NCI-H2196 (cell line): Measurements from ENCODE around the gene SNX22.
"Not testable (repeated sequence)": the region's sequence is repeated elsewhere in the genome, so short reads cannot be mapped to it uniquely, and the experiment has no call there.

Experiments
- DNase-seq: peaks from one replicate; lab custom pipeline; 2025; ENCODE audit not compliant: unreplicated experiment; lab: John Stamatoyannopoulos, UW

Gene SNX22

DNA sequence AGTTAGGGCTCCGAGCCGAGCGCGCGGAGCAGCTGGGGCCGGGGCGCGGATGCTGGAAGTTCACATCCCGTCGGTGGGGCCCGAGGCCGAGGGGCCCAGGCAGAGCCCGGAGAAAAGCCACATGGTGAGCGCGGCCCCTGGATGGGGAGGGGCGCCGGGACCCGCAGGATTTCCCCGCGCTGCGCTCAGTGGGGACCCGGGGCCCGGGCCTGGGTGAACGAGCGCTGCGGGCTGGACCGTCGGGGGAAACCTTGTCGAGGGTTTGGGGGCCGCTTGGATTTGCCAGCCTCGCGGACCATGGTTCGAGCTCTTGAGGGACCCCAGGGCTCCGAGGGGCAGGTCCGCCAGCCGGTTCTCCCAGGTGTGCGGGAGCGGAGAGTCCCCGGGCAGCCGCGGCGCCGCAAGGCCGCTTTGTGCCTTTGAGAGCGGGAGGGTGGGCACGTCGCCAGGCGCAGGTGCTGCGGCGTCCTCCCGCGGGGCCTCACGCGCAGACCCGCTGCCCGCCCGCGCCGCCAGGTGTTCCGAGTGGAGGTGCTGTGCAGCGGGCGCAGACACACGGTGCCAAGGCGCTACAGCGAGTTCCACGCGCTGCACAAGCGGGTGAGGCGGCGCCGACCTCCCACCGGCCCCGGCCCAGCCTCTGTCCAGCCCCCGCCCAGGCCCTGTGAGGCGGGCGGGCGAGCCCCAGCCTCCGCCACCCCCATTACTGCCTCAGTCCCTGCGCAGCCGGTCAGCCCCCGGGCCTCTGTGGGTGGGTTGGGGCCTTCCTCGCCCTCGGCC lies at the start of gene SNX22:
TSS of gene SNX22 (plus strand) at position 5 of the 780 bp plus-strand sequence. CDS start at position 50, 45 bp downstream.
- no peak for DNase-seq

GRCh38 chr15:64102497-64102896 lies 49.0 kb upstream of the SNX22 start:
- no peak for DNase-seq

DNA sequence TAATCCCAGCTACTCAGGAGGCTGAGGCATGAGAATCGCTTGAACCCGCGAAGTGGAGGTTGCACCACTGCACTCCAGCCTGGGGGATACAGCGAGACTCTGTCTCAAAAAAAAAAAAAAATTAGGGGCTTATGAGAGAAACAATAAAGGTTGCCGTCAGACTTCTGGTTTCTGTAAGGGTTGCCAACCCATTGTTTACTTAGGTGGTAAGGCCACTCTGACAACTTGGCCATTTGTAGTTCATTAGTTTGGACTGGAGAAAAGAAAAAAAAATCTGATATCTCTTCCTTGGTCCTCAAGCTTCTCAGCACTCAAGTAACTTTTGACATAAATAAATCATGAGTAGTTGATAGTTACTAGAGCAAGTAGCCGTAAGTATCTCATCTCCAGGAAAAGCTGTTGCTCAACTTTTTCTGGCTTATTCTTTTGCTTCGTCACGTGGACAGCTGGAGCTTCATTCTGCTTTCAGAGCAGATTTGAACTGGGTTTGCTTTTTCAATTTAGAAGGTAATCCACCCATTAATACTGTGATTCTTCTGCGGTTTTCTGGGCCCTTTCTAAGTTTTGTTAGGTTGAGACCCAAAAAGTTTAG lies 46.3 kb upstream of the SNX22 start:
- DNase-seq, result no peak

- DNase-seq, result no peak
Measured at GRCh38 chr15:64107337-64107736, 44.2 kb upstream of the SNX22 start.

DNA sequence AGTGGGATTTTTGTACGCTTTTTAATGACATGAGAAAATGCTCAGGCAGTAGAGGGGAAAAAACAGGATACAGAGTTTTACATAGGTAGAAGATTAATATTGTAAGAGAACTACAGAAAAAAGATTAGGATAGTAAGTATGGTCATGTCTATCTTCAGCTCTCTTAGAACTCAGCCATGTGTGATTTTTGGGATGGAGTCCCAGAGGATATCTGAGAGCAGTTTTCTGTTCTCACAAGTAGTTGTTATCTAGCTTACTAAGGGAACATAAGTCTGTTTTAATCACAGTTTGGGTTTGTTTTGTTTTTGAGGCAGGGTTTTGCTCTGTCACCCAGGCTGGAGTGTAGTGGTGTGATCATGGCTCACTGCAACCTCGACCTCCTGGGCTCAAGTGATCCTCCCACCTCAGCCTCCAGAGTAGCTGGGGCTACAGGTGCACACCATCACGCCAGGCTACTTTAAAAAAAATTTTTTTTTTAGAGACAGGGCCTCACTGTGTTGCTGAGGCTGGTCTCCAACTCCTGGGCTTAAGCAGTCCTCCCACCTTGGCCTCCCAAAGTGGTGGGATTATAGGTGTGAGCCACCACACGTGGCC lies 41.3 kb upstream of the SNX22 start:
- not testable (repeated sequence) for DNase-seq

DNA sequence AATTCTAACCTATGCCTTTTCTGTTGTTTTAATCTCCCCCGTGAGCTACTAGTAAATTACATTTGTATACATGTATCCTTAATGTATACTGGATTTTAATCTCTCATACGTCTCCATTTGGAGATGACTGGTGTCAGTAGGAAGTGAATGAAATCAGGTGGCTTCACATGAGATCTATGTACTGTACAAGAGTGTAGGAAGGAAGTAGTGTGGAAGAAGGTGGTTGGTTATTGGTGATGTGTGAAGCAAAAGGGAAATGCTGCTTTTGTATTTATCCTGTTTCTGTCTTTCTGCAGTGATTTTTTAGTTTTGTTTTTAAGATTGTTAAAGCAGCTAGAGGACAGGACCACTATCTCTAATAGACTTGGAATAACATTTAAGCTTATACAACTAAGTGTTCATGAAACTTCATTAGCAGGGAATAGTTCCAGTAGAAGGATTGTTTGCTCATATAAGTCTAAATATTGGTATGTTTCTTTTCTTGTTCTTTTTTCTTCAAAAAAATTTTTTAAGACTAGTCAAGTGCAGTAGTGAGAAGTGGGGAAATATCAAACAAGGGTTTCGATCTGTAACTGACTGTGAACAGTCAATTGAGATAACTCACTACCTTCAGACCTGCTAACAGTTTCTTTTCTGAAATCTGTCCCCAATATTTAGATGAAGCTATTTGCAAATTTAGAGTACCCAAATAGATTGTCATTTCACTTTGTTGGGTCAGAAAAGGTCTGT lies 40.4 kb upstream of the SNX22 start:
- no peak for DNase-seq

DNA sequence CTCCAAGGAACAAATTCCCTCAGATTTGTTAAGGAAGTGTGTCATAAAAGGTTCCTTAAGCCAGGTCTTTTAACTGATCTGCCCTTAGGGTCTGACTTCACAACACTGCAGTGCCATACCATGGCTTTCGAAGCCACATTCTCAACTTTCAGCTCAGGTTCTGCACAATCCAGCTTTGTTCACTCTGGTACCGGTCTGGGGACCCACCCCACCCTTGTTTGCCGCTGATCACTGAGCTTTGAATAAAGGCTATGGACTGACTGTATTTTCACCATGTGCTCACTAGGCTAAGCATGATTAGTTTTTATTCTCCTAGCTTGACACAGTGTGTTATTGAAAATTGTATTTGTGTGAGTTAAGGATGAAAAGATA lies 39.9 kb upstream of the SNX22 start:
- DNase-seq, result no peak

- no peak for DNase-seq
Measured at GRCh38 chr15:64112073-64112772, 39.3 kb upstream of the SNX22 start.

GRCh38 chr15:64112904-64113303 lies 38.6 kb upstream of the SNX22 start:
- no peak for DNase-seq

DNA sequence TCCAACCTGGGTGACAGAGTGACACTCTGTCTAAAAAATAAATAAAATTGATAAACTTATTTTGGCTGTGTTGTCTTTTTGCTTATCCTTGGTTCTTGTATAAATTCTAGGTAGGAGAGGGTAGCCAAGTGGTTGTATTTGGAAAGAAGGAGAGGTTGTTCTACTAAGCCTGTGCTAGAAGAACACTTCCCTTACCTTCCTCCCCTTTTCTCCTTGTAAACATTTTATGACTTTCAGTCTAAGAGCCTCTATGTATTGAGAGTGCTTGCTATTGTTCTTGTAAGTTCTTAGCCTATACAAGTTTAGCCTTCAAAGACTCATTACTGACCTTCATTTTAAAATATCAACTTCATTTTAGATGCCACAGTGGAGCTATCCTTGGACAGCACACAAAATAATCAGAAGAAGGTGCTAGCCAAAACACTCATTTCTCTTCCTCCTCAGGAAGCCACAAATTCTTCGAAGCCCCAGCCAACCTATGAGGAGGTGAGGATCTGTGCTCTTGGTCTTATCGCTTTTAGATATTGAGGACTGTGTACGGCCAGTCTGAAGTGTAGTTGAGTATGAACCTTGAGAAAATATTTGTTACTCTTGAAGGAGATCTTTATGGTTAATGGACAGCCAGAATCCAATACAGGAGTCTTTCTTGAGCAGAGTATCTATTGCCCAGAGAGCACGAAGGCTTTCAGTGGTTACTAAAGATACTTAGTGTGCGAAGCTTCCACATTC lies 33.6 kb upstream of the SNX22 start:
- DNase-seq, result no peak

GRCh38 chr15:64120322-64120721 lies 31.2 kb upstream of the SNX22 start:
- DNase-seq, result not testable (repeated sequence)

DNA sequence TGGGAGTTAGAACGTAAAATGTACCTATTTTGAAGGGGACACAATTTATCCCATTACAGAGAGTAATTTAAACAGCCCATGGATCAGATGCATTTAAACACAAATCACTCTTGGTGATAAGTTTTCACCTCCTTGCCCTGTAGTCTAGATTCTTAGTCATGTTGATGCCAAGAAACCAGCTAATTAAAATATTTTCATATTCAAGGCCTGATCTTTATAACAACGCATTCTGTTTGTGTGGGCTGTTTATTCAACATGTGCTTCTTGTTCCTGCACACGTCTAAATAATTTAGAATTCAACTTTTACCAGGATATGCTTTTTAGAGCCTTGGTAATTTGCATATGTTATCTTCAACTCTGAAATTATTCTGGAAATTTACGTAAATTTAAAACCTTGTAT lies 29.9 kb upstream of the SNX22 start:
- no peak for DNase-seq

DNA sequence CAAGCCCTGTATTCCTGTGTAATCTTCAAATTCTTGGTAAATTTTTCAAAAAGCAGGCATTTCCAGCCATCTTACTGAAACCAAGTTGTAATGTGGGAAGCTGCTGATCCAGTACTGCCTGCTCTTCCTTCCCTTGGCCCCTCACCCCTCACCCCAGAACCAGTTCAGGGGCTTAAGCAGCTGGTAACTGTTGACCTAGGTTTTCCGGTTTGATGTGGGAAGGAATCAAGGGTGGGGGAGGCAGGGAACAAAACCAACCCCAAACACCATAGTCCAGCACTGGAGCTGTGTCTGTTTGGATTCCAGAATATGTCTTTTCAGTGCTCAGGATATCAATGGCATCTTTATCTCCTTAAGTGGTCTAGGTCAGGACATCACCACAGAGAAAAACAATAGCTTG lies 29.1 kb upstream of the SNX22 start:
- no peak for DNase-seq

DNA sequence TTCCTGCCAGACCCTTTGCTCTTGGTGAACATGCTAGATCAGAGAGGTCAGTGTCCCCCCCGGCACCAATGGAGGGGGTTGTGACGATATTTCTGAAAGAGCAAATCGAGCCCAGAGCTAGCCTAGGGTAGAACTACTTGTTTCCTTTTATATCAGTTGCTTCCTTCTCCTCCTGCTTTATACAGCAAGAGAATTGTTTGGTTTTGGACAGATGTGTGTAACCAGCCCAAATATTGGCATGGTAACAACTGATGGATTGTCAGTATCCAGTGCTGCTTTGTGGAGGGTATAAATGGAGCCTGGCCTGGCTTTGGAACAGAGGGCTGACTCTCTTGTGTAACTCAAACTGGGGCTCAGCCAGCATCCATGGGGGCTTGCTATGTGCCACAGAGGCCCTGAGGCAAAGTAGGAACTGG lies 28.6 kb upstream of the SNX22 start:
- no peak for DNase-seq

GRCh38 chr15:64125978-64126377 lies 25.6 kb upstream of the SNX22 start:
- DNase-seq, result no peak

GRCh38 chr15:64127521-64128270 lies 23.8 kb upstream of the SNX22 start:
- DNase-seq, result no peak

- no peak for DNase-seq
Measured at GRCh38 chr15:64130159-64130558, 21.4 kb upstream of the SNX22 start.

DNA sequence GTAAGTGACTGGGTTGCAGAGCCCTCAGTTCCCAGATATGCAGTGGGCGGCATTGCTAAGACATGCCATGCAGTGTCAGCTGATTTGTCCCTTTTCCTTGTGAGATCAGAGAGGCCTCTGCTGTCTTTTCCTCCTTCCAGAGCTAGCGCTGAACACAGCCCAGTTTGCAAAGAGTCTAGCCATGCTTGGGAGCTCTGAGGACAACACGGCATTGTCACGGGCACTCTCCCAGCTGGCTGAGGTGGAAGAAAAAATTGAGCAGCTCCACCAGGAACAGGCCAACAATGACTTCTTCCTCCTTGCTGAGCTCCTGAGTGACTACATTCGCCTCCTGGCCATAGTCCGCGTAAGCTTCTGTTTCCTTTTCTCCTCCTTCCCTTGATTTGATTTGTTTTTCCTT lies 20.0 kb upstream of the SNX22 start:
- no peak for DNase-seq

- no peak for DNase-seq
Measured at GRCh38 chr15:64132217-64132616, 19.3 kb upstream of the SNX22 start.
